ENCODE results near the gene TMEM134. TPM values are rescaled to one million over a fixed set of nuclear protein-coding genes. Genes with fewer than 3 reads are reported as not detected.

Gene TMEM134
- total RNA-seq, 2 experiments from 2014 or later, result 26.8 to 76.9 TPM

- no TSS peak for BruUV-seq (replicated peaks)
- peak; percentile 35 for DNase-seq (ENCODE audit: low spot score)
- intact Hi-C loops (cut with micrococcal nuclease; ENCODE audit: unreplicated experiment), result no loop called here
- H3K9me2 ChIP-seq (ENCODE audit: insufficient read depth, low read length), result no peaks in the 10 kb centered on the region
- H3K9me3 ChIP-seq (ENCODE audit: low read length), result no peaks in the 10 kb centered on the region
- 0 out of 2 replicates have a peak, but pooled peaks cover 9% of the 10 kb centered on the region for H4K20me1 ChIP-seq (ENCODE audit: insufficient read depth, low read length)
- H3K79me2 ChIP-seq (ENCODE audit: insufficient read depth, low read depth, low read length), result peaks cover 19% of the 10 kb centered on the region
- H2AFZ ChIP-seq (ENCODE audit: low read length), result no peak overlapping the region
- H3K27ac ChIP-seq (ENCODE audit: low read depth, low read length, poor library complexity, severe bottlenecking), result peak overlapping the region; percentile 70
- peaks cover 38% of the 10 kb centered on the region for H3K4me1 ChIP-seq (ENCODE audit: insufficient read depth, low read length, poor library complexity, severe bottlenecking)
- ChIA-PET CTCF (ENCODE audit: unreplicated experiment) (no interaction called here), POLR2A (no interaction called here)
- TF ChIP-seq EZH2phosphoT487 (IDR thresholded peaks at IDR 0.05; ENCODE audit: borderline replicate concordance, low read depth, low read length) (no peak), CTCF (conservative IDR thresholded peaks at IDR 0.05; ENCODE audit: low read length) (no peak)
- peaks cover 18% of the 10 kb centered on the region; the same call in 1 of the 2 replicates for H3K36me3 ChIP-seq (ENCODE audit: insufficient read depth, low read length)
- H3K4me3 ChIP-seq (ENCODE audit: low read depth, low read length, poor library complexity, severe bottlenecking), result peak overlapping the region; percentile 88
- H3K4me2 ChIP-seq (ENCODE audit: low read length), result peak overlapping the region; percentile 97
These were observed 35.2 kb upstream of the TMEM134 start for GRCh38 chr11:67504005-67504949.

GRCh38 chr11:67503119-67504004 lies 34.3 kb upstream of the TMEM134 start:
- POLR2A ChIA-PET, result no interaction called here
- 0 out of 2 replicates have a peak, but pooled peaks cover 9% of the 10 kb centered on the region for H4K20me1 ChIP-seq (ENCODE audit: insufficient read depth, low read length)
- no peaks in the 10 kb centered on the region for H3K9me3 ChIP-seq (ENCODE audit: low read length)
- CTCF ChIA-PET (ENCODE audit: unreplicated experiment), result no interaction called here
- peaks cover 19% of the 10 kb centered on the region for H3K79me2 ChIP-seq (ENCODE audit: insufficient read depth, low read depth, low read length)
- H3K9me2 ChIP-seq (ENCODE audit: insufficient read depth, low read length), result no peaks in the 10 kb centered on the region
- TF ChIP-seq EZH2phosphoT487 (IDR thresholded peaks at IDR 0.05; ENCODE audit: borderline replicate concordance, low read depth, low read length), result no peak
- no peak for TF ChIP-seq CTCF (conservative IDR thresholded peaks at IDR 0.05; ENCODE audit: low read length)
- no peak overlapping the region for H3K27ac ChIP-seq (ENCODE audit: low read depth, low read length, poor library complexity, severe bottlenecking)
- DNase-seq (ENCODE audit: low spot score), result no peak
- peaks cover 18% of the 10 kb centered on the region; the same call in 1 of the 2 replicates for H3K36me3 ChIP-seq (ENCODE audit: insufficient read depth, low read length)
- no peak overlapping the region for H2AFZ ChIP-seq (ENCODE audit: low read length)
- intact Hi-C loops (cut with micrococcal nuclease; ENCODE audit: unreplicated experiment), result no loop called here
- BruUV-seq (replicated peaks), result no TSS peak
- H3K4me3 ChIP-seq (ENCODE audit: low read depth, low read length, poor library complexity, severe bottlenecking), result peak overlapping the region; percentile 88
- H3K4me1 ChIP-seq (ENCODE audit: insufficient read depth, low read length, poor library complexity, severe bottlenecking), result peaks cover 32% of the 10 kb centered on the region
- H3K4me2 ChIP-seq (ENCODE audit: low read length), result peak overlapping the region; percentile 97

Measured in OCI-LY7 (cell line).